ENCODE results near the gene RNF212.

DNA sequence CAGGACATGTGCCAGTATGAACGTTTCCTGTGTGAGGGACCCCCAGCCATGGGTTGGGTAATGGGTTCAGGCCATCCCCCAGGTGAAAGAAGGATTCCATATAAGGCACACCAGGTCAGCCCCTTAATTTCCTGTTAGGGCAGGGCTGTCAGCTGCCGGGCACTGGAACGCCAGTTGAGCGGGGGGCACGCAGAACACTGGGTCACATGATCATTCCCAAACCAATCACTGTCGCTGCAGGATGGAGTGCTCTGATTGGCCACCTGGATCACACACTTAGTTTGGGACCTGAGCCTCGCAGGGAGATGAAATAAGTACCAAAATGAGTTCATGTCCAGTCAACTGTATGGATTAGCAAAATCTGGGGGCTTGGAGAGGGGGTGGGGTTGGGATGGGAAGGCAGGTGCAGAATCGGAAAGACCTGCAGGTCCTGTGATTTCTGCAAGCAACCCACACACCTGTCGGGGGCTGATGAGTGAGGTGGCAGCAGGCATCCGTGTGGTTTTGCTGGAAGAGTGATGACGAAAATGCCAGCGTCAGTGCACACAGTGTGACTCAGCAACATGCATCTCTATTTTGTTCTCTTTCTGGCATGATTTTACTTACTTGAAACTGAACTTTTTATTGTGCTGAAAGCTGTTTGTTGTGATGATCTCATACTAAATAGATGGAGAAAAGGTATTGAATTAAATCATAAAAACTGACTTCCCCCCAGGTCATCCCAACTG lies 32.2 kb downstream of the RNF212 start:
- TF ChIP-seq NFYB (IDR thresholded peaks at IDR 0.05; ENCODE audit: insufficient read depth, low read depth, low read length) (no peak), EZH2 (IDR thresholded peaks at IDR 0.05; ENCODE audit: borderline replicate concordance, control insufficient read depth, low read depth, low read length) (no peak), POLR2A (IDR thresholded peaks at IDR 0.05; ENCODE audit: low read depth, low read length) (no peak), TAF1 (IDR thresholded peaks at IDR 0.05; ENCODE audit: borderline replicate concordance, low read depth, low read length) (no peak), CREB1 (IDR thresholded peaks at IDR 0.05; ENCODE audit: low read depth) (no peak), YBX1 (IDR thresholded peaks at IDR 0.05) (no peak), CHD1 (IDR thresholded peaks at IDR 0.05; ENCODE audit: low read depth, low read length) (no peak), DPF2 (IDR thresholded peaks at IDR 0.05) (no peak), ZZZ3 (IDR thresholded peaks at IDR 0.05; ENCODE audit: control insufficient read depth, insufficient read length, low read depth) (no peak), SRF (IDR thresholded peaks at IDR 0.05; ENCODE audit: low read depth in 2 of 2, low read length in 2 of 2) (no peak)
- TF ChIP-seq, protein P1, sequence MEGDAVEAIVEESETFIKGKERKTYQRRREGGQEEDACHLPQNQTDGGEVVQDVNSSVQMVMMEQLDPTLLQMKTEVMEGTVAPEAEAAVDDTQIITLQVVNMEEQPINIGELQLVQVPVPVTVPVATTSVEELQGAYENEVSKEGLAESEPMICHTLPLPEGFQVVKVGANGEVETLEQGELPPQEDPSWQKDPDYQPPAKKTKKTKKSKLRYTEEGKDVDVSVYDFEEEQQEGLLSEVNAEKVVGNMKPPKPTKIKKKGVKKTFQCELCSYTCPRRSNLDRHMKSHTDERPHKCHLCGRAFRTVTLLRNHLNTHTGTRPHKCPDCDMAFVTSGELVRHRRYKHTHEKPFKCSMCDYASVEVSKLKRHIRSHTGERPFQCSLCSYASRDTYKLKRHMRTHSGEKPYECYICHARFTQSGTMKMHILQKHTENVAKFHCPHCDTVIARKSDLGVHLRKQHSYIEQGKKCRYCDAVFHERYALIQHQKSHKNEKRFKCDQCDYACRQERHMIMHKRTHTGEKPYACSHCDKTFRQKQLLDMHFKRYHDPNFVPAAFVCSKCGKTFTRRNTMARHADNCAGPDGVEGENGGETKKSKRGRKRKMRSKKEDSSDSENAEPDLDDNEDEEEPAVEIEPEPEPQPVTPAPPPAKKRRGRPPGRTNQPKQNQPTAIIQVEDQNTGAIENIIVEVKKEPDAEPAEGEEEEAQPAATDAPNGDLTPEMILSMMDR (IDR thresholded peaks at IDR 0.05 in 2 of 3, conservative IDR thresholded peaks at IDR 0.05 in 1 of 3; ENCODE audit: control insufficient read depth in 2 of 3, extremely low read depth in 1 of 3, insufficient read depth in 1 of 3, low read depth in 3 of 3, low read length in 3 of 3): no peak
- TF ChIP-seq, protein P2, sequence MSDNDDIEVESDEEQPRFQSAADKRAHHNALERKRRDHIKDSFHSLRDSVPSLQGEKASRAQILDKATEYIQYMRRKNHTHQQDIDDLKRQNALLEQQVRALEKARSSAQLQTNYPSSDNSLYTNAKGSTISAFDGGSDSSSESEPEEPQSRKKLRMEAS (IDR thresholded peaks at IDR 0.05; ENCODE audit: low read depth, low read length): no peak
- TF ChIP-seq, protein P3, sequence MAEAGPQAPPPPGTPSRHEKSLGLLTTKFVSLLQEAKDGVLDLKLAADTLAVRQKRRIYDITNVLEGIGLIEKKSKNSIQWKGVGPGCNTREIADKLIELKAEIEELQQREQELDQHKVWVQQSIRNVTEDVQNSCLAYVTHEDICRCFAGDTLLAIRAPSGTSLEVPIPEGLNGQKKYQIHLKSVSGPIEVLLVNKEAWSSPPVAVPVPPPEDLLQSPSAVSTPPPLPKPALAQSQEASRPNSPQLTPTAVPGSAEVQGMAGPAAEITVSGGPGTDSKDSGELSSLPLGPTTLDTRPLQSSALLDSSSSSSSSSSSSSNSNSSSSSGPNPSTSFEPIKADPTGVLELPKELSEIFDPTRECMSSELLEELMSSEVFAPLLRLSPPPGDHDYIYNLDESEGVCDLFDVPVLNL (IDR thresholded peaks at IDR 0.05; ENCODE audit: low read depth, low read length): no peak

Data from GM12878 (cell line).